Lung microvascular endothelial cell (primary cell): ENCODE results near the gene FBN3. TPM values are rescaled to one million over a fixed set of nuclear protein-coding genes. Genes with fewer than 3 reads are reported as not detected.
"Not testable (repeated sequence)": the region's sequence is repeated elsewhere in the genome, so short reads cannot be mapped to it uniquely, and the experiment has no call there.

ENCODE experiments used
- DNase-seq, 2 donors: peaks; one replicate each; pipeline versions ENCODE4 v3.0.0 to v3.0.0-alpha.2; 2010; ENCODE audit warnings: low read depth in 2 of 2
- total RNA-seq: library from RNA; depleted of rRNA; stranded (reverse); fragments of >200 nt; gene quantifications from 2 replicates; pipeline ENCODE4 v1.2.1, GENCODE V29; 2014

The FBN3 gene
- total RNA-seq, 1 donor from 2014 or later, result not detected

DNA sequence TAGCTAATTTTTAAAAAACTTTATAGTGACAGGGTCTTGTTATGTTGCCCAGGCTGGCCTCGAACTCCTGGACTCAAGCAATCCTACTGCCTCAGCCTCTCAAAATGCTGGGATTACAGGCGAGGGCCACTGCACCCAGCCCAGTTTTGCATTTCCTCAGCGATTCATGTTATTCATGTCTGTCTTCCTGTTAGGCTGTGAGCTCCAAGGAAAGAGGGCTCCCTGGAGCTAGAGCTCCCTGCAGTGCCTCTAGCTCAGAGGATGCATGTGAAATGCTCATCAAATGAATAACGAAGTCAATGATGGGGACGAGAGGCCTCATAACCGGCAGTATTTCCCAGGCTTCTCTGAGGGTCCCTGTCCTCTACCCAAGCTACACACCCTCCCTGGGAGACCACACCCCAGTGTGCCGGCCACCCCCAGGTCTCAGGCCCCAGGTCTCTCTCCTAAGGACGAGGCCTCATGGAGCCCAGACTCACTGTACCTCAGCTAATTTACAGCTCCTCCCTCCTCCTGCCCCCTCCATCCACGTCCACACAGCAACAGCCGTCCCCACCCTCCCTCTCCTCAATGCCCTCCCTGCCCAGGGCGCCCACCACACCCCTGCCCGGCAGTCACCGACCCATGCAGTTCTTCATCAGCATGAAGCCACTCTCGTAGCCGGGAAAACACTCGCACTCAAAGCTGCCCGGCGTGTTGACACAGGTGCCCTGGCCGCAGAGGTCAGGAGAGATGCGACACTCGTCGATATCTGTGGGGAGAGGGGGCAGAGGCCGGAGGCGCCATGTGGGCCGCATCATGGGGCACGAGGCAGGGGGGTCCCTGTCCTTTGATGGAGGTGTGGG is 28.5 kb downstream of the FBN3 start:
- DNase-seq, result no peak

GRCh38 chr19:8117991-8118390 is 31.4 kb downstream of the FBN3 start:
- no peak for DNase-seq

DNA sequence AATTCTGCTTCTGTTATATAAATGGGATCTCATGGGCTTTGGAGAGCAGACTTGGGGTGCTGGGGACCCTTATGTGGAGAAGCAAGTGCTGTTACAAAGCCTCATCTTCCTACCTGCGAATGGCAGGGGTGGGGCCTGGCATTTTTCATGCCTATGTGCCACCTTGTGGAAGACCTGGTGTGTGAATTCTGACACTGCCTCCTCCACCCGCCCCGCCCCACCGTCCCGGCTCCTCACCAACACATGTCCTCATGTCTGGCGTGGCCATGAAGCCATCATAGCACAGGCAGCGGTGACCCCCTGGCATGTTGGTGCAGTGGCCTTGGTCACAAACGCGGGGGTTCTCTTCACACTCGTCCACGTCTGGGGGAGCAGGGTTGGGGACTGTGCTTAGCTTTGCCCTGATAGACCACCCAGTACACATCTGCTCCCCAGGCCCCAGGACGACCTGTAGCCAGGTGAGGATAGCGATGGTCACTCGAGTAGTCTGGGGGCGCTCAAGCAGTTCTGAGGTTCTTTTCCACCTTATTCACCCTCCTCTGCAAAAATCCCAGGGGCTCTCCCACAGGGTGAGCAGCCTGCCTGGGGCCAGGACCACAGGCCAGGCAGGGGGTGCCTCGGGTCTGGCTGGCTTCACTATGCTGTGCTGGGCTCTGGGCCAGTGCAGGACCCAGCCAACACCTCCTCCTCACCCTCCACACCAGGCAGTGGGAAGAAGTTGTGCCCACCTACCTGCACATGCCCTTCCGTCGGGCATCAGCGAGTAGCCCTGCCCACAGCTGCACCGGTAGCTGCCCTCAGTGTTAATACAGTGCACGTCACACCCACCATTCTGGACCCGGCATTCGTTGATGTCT is 32.7 kb downstream of the FBN3 start:
- no peak for DNase-seq

DNA sequence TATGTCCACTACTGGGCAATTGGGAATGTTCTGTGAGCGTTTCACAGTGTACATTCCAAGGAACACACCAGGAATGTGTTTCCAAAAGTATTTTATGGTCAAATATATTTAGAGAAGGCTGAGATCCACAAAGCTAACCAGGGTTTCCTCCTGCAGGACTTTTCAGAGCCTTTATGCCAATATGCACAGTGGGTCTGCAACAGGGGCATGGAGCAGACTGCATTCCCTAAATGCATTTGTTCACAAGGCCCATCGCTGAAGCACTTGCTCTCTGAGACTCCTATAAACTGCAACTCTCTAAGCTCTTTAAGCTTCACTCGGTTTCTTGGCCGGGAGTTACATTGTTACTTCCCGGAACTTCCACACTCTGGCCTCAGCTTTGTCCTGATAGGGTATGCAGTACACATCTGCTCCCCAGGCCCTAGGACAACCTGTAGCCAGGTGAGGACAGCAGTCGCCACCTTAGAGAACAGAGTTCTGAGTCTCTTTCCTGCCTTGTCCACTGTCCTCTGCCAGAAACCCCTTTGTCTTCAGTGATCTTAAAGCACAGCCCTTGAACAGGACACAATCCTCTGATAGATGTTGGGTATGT is 33.5 kb downstream of the FBN3 start:
- no peak for DNase-seq

- no peak for DNase-seq
Measured at GRCh38 chr19:8113017-8113416, 36.4 kb downstream of the FBN3 start.

DNA sequence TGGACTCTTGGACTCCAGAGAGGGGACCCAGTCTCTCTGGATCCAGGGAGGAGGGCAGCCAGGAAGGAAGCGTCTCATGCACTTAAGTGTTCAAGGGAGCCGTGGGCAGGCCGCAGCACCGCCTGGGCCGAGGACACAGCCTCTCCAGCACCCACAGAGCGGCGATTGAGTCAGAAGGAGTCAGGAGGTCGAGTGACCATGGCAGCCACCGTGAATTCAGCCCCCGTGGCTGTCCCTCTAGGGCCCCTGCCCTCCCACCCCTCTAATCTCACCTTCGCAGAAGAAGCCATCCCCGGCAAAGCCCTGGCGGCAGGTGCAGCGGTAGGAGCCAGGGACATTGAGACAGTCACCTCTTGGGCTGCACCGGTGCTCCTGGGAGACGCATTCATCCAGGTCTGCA is 38.0 kb downstream of the FBN3 start:
- DNase-seq, result no peak

GRCh38 chr19:8110931-8111330 is 38.5 kb downstream of the FBN3 start:
- DNase-seq, result no peak

GRCh38 chr19:8109890-8110662 is 39.3 kb downstream of the FBN3 start:
- no peak for DNase-seq

GRCh38 chr19:8109455-8109854 is 39.9 kb downstream of the FBN3 start:
- no peak for DNase-seq

DNA sequence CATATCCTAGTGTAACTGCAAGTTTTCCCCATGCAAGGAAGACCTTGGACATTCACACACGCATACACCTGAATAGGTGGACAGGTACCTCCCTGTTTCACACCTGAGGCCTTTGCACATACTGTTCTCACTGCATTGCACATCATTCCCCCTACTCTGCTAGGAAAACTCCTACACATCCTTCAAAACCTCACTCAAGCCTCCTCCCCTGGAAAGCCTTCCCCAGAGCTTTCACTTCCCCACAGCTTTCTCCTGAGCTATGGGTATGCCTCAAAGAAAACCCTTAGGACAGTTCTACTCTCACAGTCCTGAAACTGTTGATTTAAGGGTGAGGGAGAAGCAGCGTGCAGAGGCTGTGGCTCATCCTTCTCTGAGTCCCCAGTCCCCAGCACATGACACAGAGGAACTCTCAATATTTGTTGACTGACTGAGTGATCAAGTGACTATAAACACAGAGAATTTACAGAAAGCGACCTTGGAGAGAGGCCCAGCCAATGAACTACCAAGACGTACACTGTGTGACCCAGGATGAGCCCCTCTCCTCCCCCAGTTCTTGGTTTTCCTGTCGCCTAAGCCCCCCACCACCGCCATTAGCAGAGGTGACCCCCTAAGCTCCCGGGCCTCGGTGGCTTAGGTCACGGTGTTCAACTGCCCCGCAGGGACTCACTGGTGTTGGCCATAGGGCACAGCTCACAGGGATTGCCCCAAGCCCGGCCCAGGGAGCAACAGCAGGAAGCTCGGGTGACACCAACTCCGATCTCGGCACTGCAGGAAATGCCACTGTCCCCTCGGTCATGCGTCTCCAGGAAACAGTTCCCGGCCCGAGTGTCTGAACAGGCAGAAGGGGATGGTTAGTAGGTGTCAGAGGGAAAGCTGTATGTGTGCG is 40.6 kb downstream of the FBN3 start:
- no peak for DNase-seq

DNA sequence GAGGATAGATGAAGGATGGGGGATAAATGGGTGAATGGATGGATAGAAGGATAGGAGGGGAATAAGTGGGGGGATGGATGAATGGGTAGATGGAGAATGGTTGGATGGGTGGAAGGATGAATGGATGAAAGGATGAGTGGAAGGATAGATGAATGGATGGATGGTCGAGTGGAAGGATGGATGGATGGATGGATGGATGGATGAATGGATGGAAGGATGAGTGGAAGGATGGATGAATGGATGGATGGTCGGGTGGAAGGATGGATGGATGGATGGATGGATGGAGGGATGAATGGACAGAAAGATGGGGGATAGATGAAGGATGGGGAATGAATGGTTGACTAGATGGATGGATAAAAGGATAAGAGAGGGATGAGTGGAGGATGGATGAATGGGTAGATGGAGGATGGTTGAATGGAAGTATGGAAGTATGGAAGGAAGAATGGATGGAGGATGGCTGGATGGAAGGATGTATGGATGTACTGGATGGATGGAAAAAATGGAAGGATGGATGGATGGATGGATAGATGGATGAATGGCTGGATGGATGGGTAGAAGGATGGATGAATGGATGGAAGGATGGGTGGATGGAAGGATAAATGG is 42.0 kb downstream of the FBN3 start:
- no peak for DNase-seq

GRCh38 chr19:8105471-8105870 is 43.9 kb downstream of the FBN3 start:
- no peak for DNase-seq

GRCh38 chr19:8101910-8102309 is 47.5 kb downstream of the FBN3 start:
- DNase-seq, result not testable (repeated sequence)

DNA sequence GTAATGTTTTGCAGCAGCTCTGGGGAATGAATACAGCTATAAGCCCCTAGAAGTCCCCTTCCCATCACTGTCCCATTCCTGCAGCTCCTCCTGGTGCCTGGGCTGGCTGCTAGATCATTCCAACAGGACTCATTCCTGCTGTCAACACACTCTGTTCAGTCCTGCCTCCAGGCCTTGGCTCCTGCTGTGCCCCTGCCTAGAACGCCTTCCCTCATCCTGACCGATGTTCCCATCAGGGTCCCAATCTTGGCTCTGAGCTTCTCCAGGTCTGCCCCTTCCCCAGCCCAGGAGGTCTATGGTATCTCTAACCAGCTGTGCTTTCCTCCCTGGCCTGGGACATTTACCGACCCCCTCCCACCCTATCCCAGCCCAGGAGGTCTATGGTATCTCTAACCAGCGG is 48.1 kb downstream of the FBN3 start:
- DNase-seq, result no peak

DNA sequence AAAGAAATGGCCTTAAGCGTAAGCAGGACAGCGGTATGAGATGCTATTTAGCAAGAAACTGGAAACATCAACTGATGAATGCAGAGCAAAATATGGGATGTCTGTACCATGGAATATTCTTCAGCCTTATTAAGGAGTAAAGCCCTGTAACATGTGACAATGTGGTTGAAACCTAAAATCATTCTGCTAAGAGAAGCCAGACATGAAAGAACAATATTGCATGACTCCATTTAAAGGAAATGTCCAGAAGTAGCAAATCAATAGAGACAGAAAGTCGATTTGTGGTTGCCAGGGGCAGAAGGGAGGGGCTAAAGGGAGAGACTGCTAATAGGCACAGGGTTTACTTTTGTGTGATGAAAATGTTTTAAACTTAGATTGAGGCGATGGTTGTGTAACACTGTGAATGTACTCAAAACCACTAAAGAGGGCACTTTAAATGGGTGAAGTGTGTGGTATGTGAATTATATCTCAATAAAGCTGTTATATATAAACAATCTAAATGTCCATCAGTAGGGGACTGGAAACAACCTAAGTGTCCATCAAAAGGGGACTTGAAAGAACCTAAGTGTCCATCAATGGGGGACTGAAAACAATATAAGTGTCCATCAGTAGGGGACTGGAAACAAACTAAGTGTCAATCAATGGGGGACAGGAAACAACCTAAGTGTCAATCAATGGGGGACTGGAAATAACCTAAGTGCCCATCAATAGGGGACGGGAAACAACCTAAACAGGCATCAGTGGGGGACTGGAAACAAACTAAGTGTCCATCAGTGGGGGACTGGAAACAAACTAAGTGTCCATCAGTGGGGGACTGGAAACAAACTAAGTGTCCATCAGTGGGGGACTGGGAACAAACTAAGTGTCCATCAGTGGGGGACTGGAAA is 51.5 kb downstream of the FBN3 start:
- DNase-seq, result no peak

- no peak for DNase-seq
Measured at GRCh38 chr19:8097198-8097597, 52.2 kb downstream of the FBN3 start.

GRCh38 chr19:8096071-8096470 is 53.3 kb downstream of the FBN3 start:
- no peak for DNase-seq

DNA sequence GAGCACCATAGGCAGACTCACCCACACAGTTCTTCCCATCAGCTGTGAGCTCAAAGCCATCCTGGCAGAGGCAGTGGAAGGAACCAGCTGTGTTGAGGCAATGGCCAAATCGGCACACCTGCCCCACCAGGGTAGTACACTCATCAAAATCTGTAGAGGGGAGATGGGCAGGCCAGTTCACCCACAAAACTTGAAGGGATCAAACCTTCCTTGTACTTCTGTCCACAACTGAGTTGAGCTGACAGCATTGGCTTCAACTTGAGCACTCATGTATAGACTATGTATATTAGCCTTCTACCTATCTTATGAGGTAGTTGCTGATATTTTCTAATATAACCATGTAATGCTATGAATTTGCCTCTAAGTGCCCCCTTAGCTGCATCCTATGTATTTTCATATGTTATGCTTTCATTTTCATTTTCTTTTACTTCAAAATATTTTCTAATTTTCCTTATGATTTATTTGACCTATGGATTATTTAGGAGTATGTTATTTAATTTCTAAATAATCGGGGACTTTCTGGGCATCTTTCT is 54.0 kb downstream of the FBN3 start:
- DNase-seq, result no peak

- DNase-seq, result no peak
Measured at GRCh38 chr19:8094336-8094735, 55.1 kb downstream of the FBN3 start.
